Activated CD8-positive, alpha-beta memory T cell treated with anti-CD3 and anti-CD28 coated beads for 4 hours (primary cell): ENCODE results near the gene SLC47A2.
A peak's percentile ranks its signal among the peaks of the same experiment; 100 is the strongest.
"Not testable (repeated sequence)": the region's sequence is repeated elsewhere in the genome, so short reads cannot be mapped to it uniquely, and the experiment has no call there.

ENCODE experiments used
- DNase-seq, 2 donors: peaks; one replicate each; pipeline ENCODE4 v3.0.0-alpha.2; 2020; ENCODE audit warnings: low read depth in 2 of 2

Gene SLC47A2

GRCh38 chr17:19671433-19671832 is 45.0 kb downstream of the SLC47A2 start:
- no peak for DNase-seq

GRCh38 chr17:19670908-19671307 is 45.5 kb downstream of the SLC47A2 start:
- no peak for DNase-seq

GRCh38 chr17:19669680-19670079 is 46.7 kb downstream of the SLC47A2 start:
- not testable (repeated sequence) for DNase-seq

GRCh38 chr17:19664821-19665181 is 51.6 kb downstream of the SLC47A2 start:
- no peak for DNase-seq

- no peak for DNase-seq
Measured at GRCh38 chr17:19664136-19664820, 52.1 kb downstream of the SLC47A2 start.

- no peak for DNase-seq
Measured at GRCh38 chr17:19663097-19663496, 53.3 kb downstream of the SLC47A2 start.

GRCh38 chr17:19661121-19661520 is 55.3 kb downstream of the SLC47A2 start:
- no peak for DNase-seq

GRCh38 chr17:19660219-19660870 is 56.0 kb downstream of the SLC47A2 start:
- DNase-seq, result no peak

- no peak for DNase-seq
Measured at GRCh38 chr17:19659366-19660177, 56.8 kb downstream of the SLC47A2 start.

- no peak for DNase-seq
Measured at GRCh38 chr17:19656851-19657581, 59.4 kb downstream of the SLC47A2 start.

GRCh38 chr17:19656336-19656735 is 60.0 kb downstream of the SLC47A2 start:
- DNase-seq, result no peak

GRCh38 chr17:19654896-19655295 is 61.5 kb downstream of the SLC47A2 start:
- no peak for DNase-seq

- no peak for DNase-seq
Measured at GRCh38 chr17:19654342-19654886, 62.0 kb downstream of the SLC47A2 start.

- DNase-seq, result no peak
Measured at GRCh38 chr17:19652595-19652994, 63.8 kb downstream of the SLC47A2 start.

- no peak for DNase-seq
Measured at GRCh38 chr17:19651451-19652238, 64.7 kb downstream of the SLC47A2 start.

GRCh38 chr17:19650826-19651225 is 65.6 kb downstream of the SLC47A2 start:
- no peak for DNase-seq

GRCh38 chr17:19649274-19649541 is 67.2 kb downstream of the SLC47A2 start:
- no peak for DNase-seq

GRCh38 chr17:19648475-19649273 is 67.7 kb downstream of the SLC47A2 start, which contains the start of gene ALDH3A2:
Gene ALDH3A2 (plus strand): TSS chr17:19648751. CDS start chr17:19648972, 221 bp downstream.
- DNase-seq, result peak; percentile 90 to 92

GRCh38 chr17:19647697-19648474 is 68.5 kb downstream of the SLC47A2 start:
- DNase-seq, result peak in 1 of 2 donors; percentile 3
